Erythroblast (primary cell): Measurements from ENCODE around the gene CHD1L.
"Not testable (repeated sequence)": the region's sequence is repeated elsewhere in the genome, so short reads cannot be mapped to it uniquely, and the experiment has no call there.

Source experiments
- DNase-seq, 2 experiments: peaks; one replicate each; lab custom pipeline; 2025; lab: John Stamatoyannopoulos, UW
- GATA1 ChIP-seq: IDR thresholded peaks from 2 replicates; pipeline ENCODE4 v1.6.1; 2011; ENCODE audit warnings: low read depth, mild to moderate bottlenecking, control low read depth, low read length, moderate library complexity
- POLR2A ChIP-seq: IDR thresholded peaks from 2 replicates; pipeline ENCODE4 v1.6.1; 2011; ENCODE audit warnings: mild to moderate bottlenecking, low read length

The CHD1L gene

GRCh38 chr1:147214842-147215539 lies 27.5 kb upstream of the CHD1L start:
- TF ChIP-seq POLR2A (no peak), GATA1 (no peak)
- DNase-seq, result peak; percentile 40 to 54

- TF ChIP-seq GATA1, result no peak
- TF ChIP-seq POLR2A, result no peak
- DNase-seq, result no peak
These were observed 27.0 kb upstream of the CHD1L start for GRCh38 chr1:147215540-147215916.

- no peak for DNase-seq
- TF ChIP-seq GATA1 (no peak), POLR2A (no peak)
These were observed 26.4 kb upstream of the CHD1L start for GRCh38 chr1:147216124-147216523.

- TF ChIP-seq POLR2A (no peak), GATA1 (no peak)
- DNase-seq, result no peak
These were observed 25.3 kb upstream of the CHD1L start for GRCh38 chr1:147217141-147217540.

- DNase-seq, result no peak
- TF ChIP-seq GATA1 (no peak), POLR2A (no peak)
These were observed 23.9 kb upstream of the CHD1L start for GRCh38 chr1:147218606-147219005.

- no peak for DNase-seq
- TF ChIP-seq POLR2A, result no peak
These were observed 18.5 kb upstream of the CHD1L start for GRCh38 chr1:147223740-147224615.

- peak; percentile 67 to 82 for DNase-seq
- TF ChIP-seq POLR2A, result peak; percentile 52
- TF ChIP-seq GATA1, result no peak
These were observed 17.2 kb upstream of the CHD1L start, which contains the start of gene FMO5 for GRCh38 chr1:147225193-147225730. Gene FMO5 (minus strand): TSS chr1:147225339. CDS start chr1:147225029, 310 bp downstream.

- not testable (repeated sequence) for DNase-seq
These were observed 11.5 kb upstream of the CHD1L start for GRCh38 chr1:147231032-147231431.

GRCh38 chr1:147233903-147234302 lies 8.6 kb upstream of the CHD1L start:
- DNase-seq, result not testable (repeated sequence)

GRCh38 chr1:147235822-147236221 lies 6.7 kb upstream of the CHD1L start:
- TF ChIP-seq POLR2A (no peak), GATA1 (no peak)
- DNase-seq, result no peak

- peak in 1 of 2 experiments; percentile 10 for DNase-seq
- no peak for TF ChIP-seq POLR2A
- no peak for TF ChIP-seq GATA1
These were observed 6.0 kb upstream of the CHD1L start for GRCh38 chr1:147236448-147236847.

GRCh38 chr1:147236959-147237791 lies 5.3 kb upstream of the CHD1L start:
- TF ChIP-seq POLR2A (no peak), GATA1 (no peak)
- no peak for DNase-seq

- DNase-seq, result no peak
- TF ChIP-seq GATA1 (no peak), POLR2A (no peak)
These were observed 4.2 kb upstream of the CHD1L start for GRCh38 chr1:147238053-147238902.
